NCI-H1694 treated with DMSO at 0.1 percent for 48 hours (cell line): ENCODE data around the gene RAMACL.

Experiments used
- DNase-seq: peaks from one replicate; lab custom pipeline; 2025; lab: John Stamatoyannopoulos, UW

RAMACL gene

GRCh38 chr6:166617359-166617758, 30.9 kb upstream of the RAMACL start:
- DNase-seq = no peak

GRCh38 chr6:166616261-166617238, 30.1 kb upstream of the RAMACL start:
- no peak for DNase-seq

GRCh38 chr6:166615059-166615770, 28.7 kb upstream of the RAMACL start:
- no peak for DNase-seq

GRCh38 chr6:166614589-166614988, 28.1 kb upstream of the RAMACL start:
- no peak for DNase-seq

GRCh38 chr6:166614171-166614583, 27.7 kb upstream of the RAMACL start:
- no peak for DNase-seq

- DNase-seq = no peak
Observed at GRCh38 chr6:166613027-166613426, 26.5 kb upstream of the RAMACL start.

GRCh38 chr6:166612471-166612881, 26.0 kb upstream of the RAMACL start:
- DNase-seq = no peak

- no peak for DNase-seq
Observed at GRCh38 chr6:166611631-166612030, 25.2 kb upstream of the RAMACL start.

- DNase-seq = no peak
Observed at GRCh38 chr6:166610069-166610468, 23.6 kb upstream of the RAMACL start.

GRCh38 chr6:166608774-166609173, 22.3 kb upstream of the RAMACL start:
- DNase-seq = no peak

- DNase-seq = no peak
Observed at GRCh38 chr6:166605752-166606151, 19.3 kb upstream of the RAMACL start.

- no peak for DNase-seq
Observed at GRCh38 chr6:166604911-166605310, 18.4 kb upstream of the RAMACL start.

- no peak for DNase-seq
Observed at GRCh38 chr6:166604328-166604727, 17.9 kb upstream of the RAMACL start.

- no peak for DNase-seq
Observed at GRCh38 chr6:166603043-166603690, 16.7 kb upstream of the RAMACL start.

- DNase-seq = no peak
Observed at GRCh38 chr6:166601956-166602355, 15.5 kb upstream of the RAMACL start.

- no peak for DNase-seq
Observed at GRCh38 chr6:166600931-166601330, 14.5 kb upstream of the RAMACL start.

GRCh38 chr6:166599205-166599604, 12.7 kb upstream of the RAMACL start:
- no peak for DNase-seq

GRCh38 chr6:166598441-166599138, 12.1 kb upstream of the RAMACL start:
- no peak for DNase-seq

- no peak for DNase-seq
Observed at GRCh38 chr6:166597711-166598440, 11.4 kb upstream of the RAMACL start.

- no peak for DNase-seq
Observed at GRCh38 chr6:166596776-166597507, 10.5 kb upstream of the RAMACL start.

- DNase-seq = no peak
Observed at GRCh38 chr6:166595949-166596348, 9.5 kb upstream of the RAMACL start.
